HepG2 (cell line): ENCODE data around the gene ANKRD17. TPM values are rescaled to one million over a fixed set of nuclear protein-coding genes. Genes with fewer than 3 reads are reported as not detected.

ENCODE experiments used
- ATAC-seq: fragments of 200-7000 bp; cut with Tn5 transposase; 3 replicates; pipeline ENCODE4 v1.9.1; 2020; ENCODE audit warnings: mild to moderate bottlenecking, moderate library complexity
- BruUV-seq: library from RNA; stranded (reverse); fragments of 400-500 nt; replicated peaks from 2 replicates; lab custom pipeline; 2021; lab: Mats Ljungman, UMichigan
- CTCF ChIA-PET: fragments of 300-600 bp; formaldehyde crosslinking; extraction: SDS; loops from one replicate; lab custom pipeline; 2021; ENCODE audit warnings: low total read pairs, inconsistent platforms, low intra/inter-chr PET ratio; lab: Yijun Ruan, JAX
- POLR2A ChIA-PET: fragments of 350-600 bp; sonication (Branson Sonifier 250); formaldehyde crosslinking; loops from one replicate; lab custom pipeline; 2020; ENCODE audit warnings: antibody characterized with exemption, inconsistent platforms; lab: Yijun Ruan, JAX
- DNase-seq: peaks from one replicate; pipeline ENCODE4 v3.0.0-alpha.2; 2015; ENCODE audit warnings: low spot score
- FAIRE-seq: peaks from 3 replicates; lab custom pipeline; 2011; peaks lifted over from hg19 to GRCh38; lab: Jason Lieb, UNC
- H2AFZ ChIP-seq: one replicate; pipeline ENCODE4 v1.6.1; 2011; ENCODE audit warnings: low read length, inconsistent platforms
- H3K27ac ChIP-seq: fragments of 300-600 bp; 3 replicates; pipeline ENCODE4 v1.8.0; 2011; ENCODE audit warnings: mixed run types, mild to moderate bottlenecking, mixed read lengths, low read length, inconsistent platforms; ENCODE audit not compliant: insufficient read depth; ENCODE audit errors: extremely low read length
- H3K27me3 ChIP-seq, 2 experiments: fragments of 200-600 bp in 1 of 2; 2 replicates in 1 of 2; 3 replicates in 1 of 2; pipeline versions ENCODE4 v1.6.0 to v1.8.0; 2011; ENCODE audit warnings: low read length in 2 of 2, mild to moderate bottlenecking in 2 of 2, moderate library complexity in 2 of 2, inconsistent platforms in 1 of 2; ENCODE audit not compliant: insufficient read depth in 2 of 2, control insufficient read depth in 1 of 2
- H3K36me3 ChIP-seq, 2 experiments: fragments of 200-600 bp in 1 of 2; replicated peaks in 1 of 2; 2 replicates in 1 of 2; 3 replicates in 1 of 2; pipeline versions ENCODE4 v1.5.1 to v1.8.0; 2011; ENCODE audit warnings: low read length in 2 of 2, inconsistent platforms in 1 of 2; ENCODE audit not compliant: insufficient read depth in 2 of 2, control insufficient read depth in 1 of 2
- H3K4me1 ChIP-seq: 2 replicates; pipeline ENCODE4 v1.5.1; 2012; ENCODE audit warnings: low read length, inconsistent platforms; ENCODE audit not compliant: insufficient read depth
- H3K4me2 ChIP-seq: 2 replicates; pipeline ENCODE4 v1.6.0; 2011; ENCODE audit warnings: low read depth, low read length, inconsistent platforms
- H3K4me3 ChIP-seq, 3 experiments: fragments of 200-600 bp in 1 of 3; sonication (generic), shearing (Covaris generic) in 1 of 3; replicated peaks in 1 of 3; 2 replicates each; pipeline ENCODE4 v1.5.1; 2011 to 2016; ENCODE audit warnings: low read length in 3 of 3, inconsistent platforms in 2 of 3, low read depth in 2 of 3, mild to moderate bottlenecking in 2 of 3, control low read depth in 1 of 3, mixed read lengths in 1 of 3; ENCODE audit not compliant: insufficient read depth in 1 of 3
- H3K79me2 ChIP-seq: one replicate; pipeline ENCODE4 v1.6.1; 2011; ENCODE audit warnings: low read length, inconsistent platforms; ENCODE audit not compliant: insufficient read depth
- H3K9ac ChIP-seq: 2 replicates; pipeline ENCODE4 v1.6.0; 2011; ENCODE audit warnings: mild to moderate bottlenecking, low read depth, low read length, inconsistent platforms; ENCODE audit not compliant: insufficient read depth
- H3K9me3 ChIP-seq: 2 replicates; pipeline ENCODE4 v1.5.1; 2012; ENCODE audit warnings: mild to moderate bottlenecking, low read length
- H4K20me1 ChIP-seq: 2 replicates; pipeline ENCODE4 v1.6.0; 2011; ENCODE audit warnings: inconsistent platforms, mild to moderate bottlenecking, low read length, moderate library complexity; ENCODE audit not compliant: insufficient read depth
- CBFB ChIP-seq: sonication (generic); formaldehyde crosslinking; IDR thresholded peaks from 2 replicates; pipeline ENCODE4 v1.4.0; 2020; ENCODE audit warnings: missing genetic modification reagents
- CTCF ChIP-seq: sonication (generic); formaldehyde crosslinking; IDR thresholded peaks from 2 replicates; pipeline ENCODE4 v1.5.0; 2020; ENCODE audit warnings: mild to moderate bottlenecking, missing genetic modification reagents, moderate library complexity
- HDAC2 ChIP-seq: sonication (generic); formaldehyde crosslinking; IDR thresholded peaks from 2 replicates; pipeline ENCODE4 v1.4.0; 2020; ENCODE audit warnings: missing genetic modification reagents
- KDM6A ChIP-seq: IDR thresholded peaks from 2 replicates; pipeline ENCODE4 v1.6.1; 2016; ENCODE audit warnings: low read depth
- RNF219 ChIP-seq: sonication (generic); formaldehyde crosslinking; IDR thresholded peaks from 2 replicates; pipeline ENCODE4 v1.5.0; 2020; ENCODE audit warnings: mild to moderate bottlenecking, missing genetic modification reagents
- SAFB2 ChIP-seq: sonication (generic); formaldehyde crosslinking; IDR thresholded peaks from 2 replicates; pipeline ENCODE4 v1.5.1; 2020; ENCODE audit warnings: missing genetic modification reagents, low read depth, mild to moderate bottlenecking, borderline replicate concordance
- SSRP1 ChIP-seq: IDR thresholded peaks from 2 replicates; pipeline ENCODE4 v1.6.1; 2016; ENCODE audit warnings: control low read depth
- STAG1 ChIP-seq: sonication (generic); formaldehyde crosslinking; IDR thresholded peaks from 2 replicates; pipeline ENCODE4 v1.4.0; 2020; ENCODE audit warnings: missing genetic modification reagents
- YY1 ChIP-seq: IDR thresholded peaks from 2 replicates; pipeline ENCODE4 v1.6.1; 2011; ENCODE audit warnings: low read length, low read depth, moderate library complexity, mild to moderate bottlenecking; ENCODE audit not compliant: insufficient read depth, insufficient replicate concordance
- ZBTB2 ChIP-seq: sonication (generic); formaldehyde crosslinking; IDR thresholded peaks from 2 replicates; pipeline ENCODE4 v1.8.0; 2022; ENCODE audit warnings: low read depth, missing genetic modification reagents
- ZBTB43 ChIP-seq: sonication (generic); formaldehyde crosslinking; conservative IDR thresholded peaks from 2 replicates; pipeline ENCODE4 v1.4.0; 2020; ENCODE audit warnings: missing genetic modification reagents
- ZC3H13 ChIP-seq: sonication (generic); formaldehyde crosslinking; IDR thresholded peaks from 2 replicates; pipeline ENCODE4 v1.8.1; 2023; ENCODE audit warnings: mild to moderate bottlenecking, missing genetic modification reagents, moderate library complexity
- ZNF280B ChIP-seq: sonication (generic); formaldehyde crosslinking; IDR thresholded peaks from 2 replicates; pipeline ENCODE4 v1.5.0; 2020; ENCODE audit warnings: missing genetic modification reagents, mild to moderate bottlenecking, borderline replicate concordance
- ZNF451 ChIP-seq: sonication (generic); formaldehyde crosslinking; IDR thresholded peaks from 2 replicates; pipeline ENCODE4 v1.5.0; 2020; ENCODE audit warnings: mild to moderate bottlenecking, missing genetic modification reagents
- WGBS: methylation state at CpG from one replicate; pipeline ENCODE4 v1.1.6; 2017; ENCODE audit warnings: low lambda C conversion rate; 5-methylcytosine and 5-hydroxymethylcytosine counted together
- in situ Hi-C: cut with HindIII; loops from 2 replicates; pipeline ENCODE4 v1.10.0; 2017; ENCODE audit warnings: low pct_unique_long_range_greater_than_20kb; ENCODE audit not compliant: extremely low pct_ligation_motif_present
- intact Hi-C: fragments of 100-400 bp; cut with micrococcal nuclease; formaldehyde crosslinking; loops from one replicate; pipeline ENCODE4 v1.10.0; 2022; ENCODE audit not compliant: unreplicated experiment
- polyA plus RNA-seq, 8 experiments: library from polyadenylated mRNA; depleted of rRNA in 3 of 8; stranded (reverse) in 7 of 8; unstranded in 1 of 8; fragments of >200 nt; fragmentation: Illumina TruSeq in 4 of 8; extraction: Trizol in 4 of 8; gene quantifications; 2 replicates each; pipeline versions ENCODE4 v1.2.1 to v1.2.3, GENCODE V29; 2011 to 2016; ENCODE audit warnings: low read depth in 4 of 8, missing spikeins in 1 of 8, mixed read lengths in 1 of 8; ENCODE audit not compliant: insufficient read depth in 1 of 8
- total RNA-seq, 5 experiments: library from RNA; depleted of rRNA; stranded (reverse); fragments of >200 nt; fragmentation: Illumina TruSeq; extraction: Trizol; gene quantifications; 2 replicates each; pipeline ENCODE4 v1.2.3, GENCODE V29; 2016; ENCODE audit warnings: low read depth in 1 of 5

The ANKRD17 gene
- total and polyA plus RNA-seq, 2 of the 13 experiments (the other 11 are each of a cell fraction or from before 2014, with no cell fraction given): 55.7 to 61.1 TPM

GRCh38 chr4:73258436-73258685, 237 bp downstream of the ANKRD17 start:
- no peak for DNase-seq
- in situ Hi-C loops: loop anchor here (10.0 kb wide), 1 partner anchor 134 kb away; no protein-coding TSS in a partner anchor
- H3K9ac ChIP-seq: peak overlapping the region; percentile 96
- TF ChIP-seq ZC3H13 (CRISPR knock-in tag): 0 out of 2 replicates have a peak, but pooled peaks have one; percentile 11
- no peak for TF ChIP-seq KDM6A (CRISPR knock-in tag)
- TF ChIP-seq ZNF451 (CRISPR knock-in tag): peak; percentile 15; the same call in 1 of the 2 replicates
- TF ChIP-seq HDAC2: no peak
- TF ChIP-seq CTCF (CRISPR knock-in tag): peak; percentile 58
- TF ChIP-seq RNF219 (CRISPR knock-in tag): no peak
- no peak for TF ChIP-seq ZNF280B (CRISPR knock-in tag)
- TF ChIP-seq STAG1 (CRISPR knock-in tag): peak; percentile 17; the same call in 1 of the 2 replicates
- TF ChIP-seq ZBTB2: peak; percentile 77; the same call in 1 of the 2 replicates
- TF ChIP-seq YY1: peak; percentile 17
- TF ChIP-seq SAFB2: 0 out of 2 replicates have a peak, but pooled peaks have one; percentile 32
- no peak for TF ChIP-seq ZBTB43 (CRISPR knock-in tag)
- TF ChIP-seq CBFB (CRISPR knock-in tag): no peak
- TF ChIP-seq SSRP1 (CRISPR knock-in tag): 0 out of 2 replicates have a peak, but pooled peaks have one; percentile 34

More at GRCh38 chr4:73258436-73258685, 237 bp downstream of the ANKRD17 start:
- Histone ChIP-seq H3K27me3 (no peaks in the 10 kb centered on the region; a peak in 1 of 5 replicates), H4K20me1 (peaks cover 36% of the 10 kb centered on the region), H3K36me3 (peaks cover 0 to 12% of the 10 kb centered on the region in 2 experiments; a peak in 3 of 5 replicates), H3K4me3 (peak overlapping the region; percentile 82 to 93 (median 83)), H3K27ac (peak overlapping the region; percentile 99), H3K79me2 (peaks cover 67% of the 10 kb centered on the region), H3K4me1 (peaks cover 51% of the 10 kb centered on the region), H3K9me3 (no peaks in the 10 kb centered on the region), H3K4me2 (peak overlapping the region; percentile 83), H2AFZ (no peak overlapping the region)
- no TSS peak for BruUV-seq
- FAIRE-seq (no peak), ATAC-seq (peak; percentile 12)
- POLR2A ChIA-PET: interaction anchor here (0.6 to 3.0 kb wide), 19 partner anchors 8 to 965 kb away, joined by 3 to 20 read pairs (median 4); partner anchors contain the start of genes AFP and COX18
- CTCF ChIA-PET: no interaction called here
- intact Hi-C loops: loop anchor here (2.0 to 10.0 kb wide), 2 partner anchors 176 to 190 kb away; partner anchors contain the start of genes AFP and COX18
- 0% methylated on average over 5 of the region's 30 CpGs for WGBS
